Transverse colon (tissue), 4 donors: ENCODE data around the gene RPL11. TPM values are rescaled to one million over a fixed set of nuclear protein-coding genes. Genes with fewer than 3 reads are reported as not detected.
"Not testable (repeated sequence)": the region's sequence is repeated elsewhere in the genome, so short reads cannot be mapped to it uniquely, and the experiment has no call there.

Experiments used
- DNase-seq: peaks from one replicate; pipeline ENCODE4 v3.0.0-alpha.2; 2019
- H3K27ac ChIP-seq, 4 donors: fragments of 200-600 bp; sonication (generic); 2 replicates each; pipeline ENCODE4 v1.5.1; 2016 to 2018; ENCODE audit warnings: inconsistent platforms in 4 of 4
- H3K27me3 ChIP-seq: fragments of 200-600 bp; sonication (generic); 2 replicates; pipeline ENCODE4 v1.5.1; 2017; ENCODE audit warnings: inconsistent platforms
- H3K36me3 ChIP-seq, 4 donors: fragments of 200-600 bp; sonication (generic); 2 replicates each; pipeline ENCODE4 v1.5.1; 2017 to 2019; ENCODE audit warnings: inconsistent platforms in 4 of 4
- H3K4me1 ChIP-seq, 4 donors: fragments of 200-600 bp; sonication (generic); 2 replicates each; pipeline ENCODE4 v1.5.1; 2017 to 2020; ENCODE audit warnings: inconsistent platforms in 4 of 4
- H3K4me3 ChIP-seq, 4 donors: fragments of 200-600 bp; sonication (generic); 1 replicate in 1 of 4; 2 replicates in 3 of 4; pipeline versions ENCODE4 v1.5.1 to v1.6.1; 2017 to 2019; ENCODE audit warnings: inconsistent platforms in 4 of 4
- H3K9me3 ChIP-seq, 2 donors: fragments of 200-600 bp; sonication (generic); 2 replicates each; pipeline ENCODE4 v1.5.1; 2017 to 2019; ENCODE audit warnings: inconsistent platforms in 2 of 2
- EP300 ChIP-seq: sonication (generic); formaldehyde crosslinking; IDR thresholded peaks from one replicate; pipeline ENCODE4 v1.6.1; 2017; ENCODE audit warnings: antibody characterized with exemption, low read depth
- POLR2A ChIP-seq: fragments of 450-650 bp; IDR thresholded peaks from one replicate; pipeline ENCODE4 v1.6.1; 2016; ENCODE audit warnings: antibody characterized with exemption, mild to moderate bottlenecking, moderate library complexity
- POLR2AphosphoS5 ChIP-seq, 3 donors: sonication (generic); formaldehyde crosslinking; IDR thresholded peaks; one replicate each; pipeline ENCODE4 v1.6.1; 2016; ENCODE audit warnings: antibody characterized with exemption in 3 of 3
- WGBS, 2 donors: methylation state at CpG; one replicate each; pipeline ENCODE4 v1.1.5; 2018; ENCODE audit warnings: low coverage in 1 of 2; 5-methylcytosine and 5-hydroxymethylcytosine counted together
- in situ Hi-C, 4 donors: fragments of 200-750 bp; cut with MboI; loops; one replicate each; pipeline versions ENCODE4 v1.15.0 to v1.15.1; 2017; ENCODE audit warnings: low sequenced_read_pairs in 3 of 4, low pct_ligation_motif_present in 1 of 4, low pct_unique_long_range_greater_than_20kb in 1 of 4
- intact Hi-C: fragments of 100-400 bp; cut with DNase I; formaldehyde crosslinking; loops from one replicate; pipeline ENCODE4 v1.15.1; 2023; ENCODE audit warnings: low total_unique reads
- total RNA-seq, 4 donors: library from RNA; depleted of rRNA; stranded (reverse); fragments of >200 nt; gene quantifications; one replicate each; pipeline ENCODE4 v1.1.0, GENCODE V29; 2016
- TF ChIP-seq, protein P1 (sequence below), 5 experiments: fragments of 200-600 bp in 3 of 5; fragments of 450-650 bp in 2 of 5; sonication (generic) in 3 of 5; IDR thresholded peaks; 1 replicate in 2 of 5; 2 replicates in 3 of 5; pipeline ENCODE4 v1.5.1; 2016 to 2017; ENCODE audit warnings: antibody characterized with exemption in 5 of 5, inconsistent platforms in 3 of 5, mild to moderate bottlenecking in 2 of 5, moderate library complexity in 1 of 5

The RPL11 gene
- total RNA-seq, 4 donors from 2014 or later, result 382 to 822 (median 494) TPM

DNA sequence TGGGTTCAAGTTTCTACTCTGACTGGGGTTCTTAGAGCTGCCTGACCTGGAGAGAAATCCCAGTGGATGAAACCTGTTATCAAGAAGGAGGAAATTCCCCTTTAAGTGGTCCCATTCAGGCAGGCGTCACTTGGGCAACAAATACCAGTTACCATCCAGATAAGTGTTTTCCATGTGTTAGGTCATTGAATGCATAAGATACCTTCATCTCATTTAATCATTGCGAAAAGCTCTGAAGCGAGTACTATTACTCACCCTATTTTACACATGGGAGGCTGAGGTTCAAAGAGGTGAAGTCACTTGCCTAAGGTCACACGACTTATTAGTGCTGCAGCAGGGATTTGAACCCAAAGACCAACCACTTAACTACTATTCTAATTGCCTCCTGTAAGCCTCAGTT is 45.5 kb upstream of the RPL11 start:
- H3K27ac ChIP-seq, result no peak overlapping the region
- intact Hi-C loops (no loop called here), in situ Hi-C loops (no loop called here)
- H3K9me3 ChIP-seq, result no peaks in the 10 kb centered on the region
- WGBS, 2 donors, result 91 to 100% methylated on average over 3 to 4 of the region's 4 CpGs
- TF ChIP-seq POLR2AphosphoS5 (IDR thresholded peaks at IDR 0.05) (no peak), EP300 (no peak), POLR2A (no peak)
- TF ChIP-seq, protein P1, sequence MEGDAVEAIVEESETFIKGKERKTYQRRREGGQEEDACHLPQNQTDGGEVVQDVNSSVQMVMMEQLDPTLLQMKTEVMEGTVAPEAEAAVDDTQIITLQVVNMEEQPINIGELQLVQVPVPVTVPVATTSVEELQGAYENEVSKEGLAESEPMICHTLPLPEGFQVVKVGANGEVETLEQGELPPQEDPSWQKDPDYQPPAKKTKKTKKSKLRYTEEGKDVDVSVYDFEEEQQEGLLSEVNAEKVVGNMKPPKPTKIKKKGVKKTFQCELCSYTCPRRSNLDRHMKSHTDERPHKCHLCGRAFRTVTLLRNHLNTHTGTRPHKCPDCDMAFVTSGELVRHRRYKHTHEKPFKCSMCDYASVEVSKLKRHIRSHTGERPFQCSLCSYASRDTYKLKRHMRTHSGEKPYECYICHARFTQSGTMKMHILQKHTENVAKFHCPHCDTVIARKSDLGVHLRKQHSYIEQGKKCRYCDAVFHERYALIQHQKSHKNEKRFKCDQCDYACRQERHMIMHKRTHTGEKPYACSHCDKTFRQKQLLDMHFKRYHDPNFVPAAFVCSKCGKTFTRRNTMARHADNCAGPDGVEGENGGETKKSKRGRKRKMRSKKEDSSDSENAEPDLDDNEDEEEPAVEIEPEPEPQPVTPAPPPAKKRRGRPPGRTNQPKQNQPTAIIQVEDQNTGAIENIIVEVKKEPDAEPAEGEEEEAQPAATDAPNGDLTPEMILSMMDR (IDR thresholded peaks at IDR 0.05), result no peak
- no peak for DNase-seq
- H3K36me3 ChIP-seq, result no peaks in the 10 kb centered on the region
- H3K4me3 ChIP-seq, result no peak overlapping the region
- H3K4me1 ChIP-seq, result no peaks in the 10 kb centered on the region
- H3K27me3 ChIP-seq, result no peaks in the 10 kb centered on the region

DNA sequence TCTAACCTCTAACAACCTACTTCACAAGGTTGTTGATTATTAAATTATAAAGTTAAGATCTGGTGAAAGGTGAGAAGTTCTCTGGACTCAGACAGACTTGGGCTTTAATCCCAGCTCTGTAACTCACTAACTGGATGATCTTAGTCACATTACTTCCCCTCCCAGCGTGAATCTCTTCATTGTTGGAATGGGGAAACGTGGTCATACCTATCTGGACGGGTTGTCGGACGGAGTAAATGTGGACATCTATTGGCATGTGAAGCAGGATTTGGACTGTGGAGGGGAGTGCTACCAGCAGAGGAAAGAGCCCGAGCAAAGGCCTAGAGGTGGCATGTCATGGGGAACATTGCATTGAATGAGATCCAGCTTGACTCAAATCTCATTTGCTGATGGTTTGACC is 45.1 kb upstream of the RPL11 start:
- 92% methylated on average over 6 of the region's 6 CpGs; no CpG with 5 or more reads in 1 of the 2 donors for WGBS, 2 donors
- Histone ChIP-seq H3K4me1 (no peaks in the 10 kb centered on the region), H3K36me3 (no peaks in the 10 kb centered on the region), H3K9me3 (no peaks in the 10 kb centered on the region), H3K27ac (no peak overlapping the region), H3K4me3 (no peak overlapping the region), H3K27me3 (no peaks in the 10 kb centered on the region)
- DNase-seq, result no peak
- no peak for TF ChIP-seq POLR2AphosphoS5 (IDR thresholded peaks at IDR 0.05)
- intact Hi-C loops, result no loop called here
- in situ Hi-C loops, result no loop called here

DNA sequence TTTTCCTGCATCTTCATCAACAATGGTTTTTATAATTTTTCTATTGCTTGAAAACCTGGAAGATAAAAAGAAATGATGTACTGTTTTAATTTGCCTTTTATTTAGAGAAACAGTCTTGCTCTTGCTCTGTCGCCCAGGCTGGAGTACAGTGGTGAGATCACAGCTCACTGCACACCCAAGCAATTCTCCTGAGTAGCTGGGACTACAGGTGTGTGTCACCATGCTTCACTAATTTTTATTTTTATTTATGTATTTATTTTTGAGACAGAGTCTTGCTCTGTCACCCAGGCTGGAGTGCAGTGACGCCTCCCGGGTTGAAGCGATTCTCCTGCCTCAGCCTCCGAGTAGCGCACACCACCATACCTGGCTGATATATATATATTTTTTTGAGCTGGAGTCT is 43.0 kb upstream of the RPL11 start:
- DNase-seq, result no peak
- no peaks in the 10 kb centered on the region for H3K36me3 ChIP-seq
- intact Hi-C loops, result no loop called here
- no peaks in the 10 kb centered on the region for H3K9me3 ChIP-seq
- no peaks in the 10 kb centered on the region for H3K27me3 ChIP-seq
- in situ Hi-C loops, result no loop called here
- H3K4me3 ChIP-seq, result no peak overlapping the region
- 76 to 100% methylated on average over 3 to 6 of the region's 6 CpGs for WGBS, 2 donors
- H3K27ac ChIP-seq, result no peak overlapping the region
- TF ChIP-seq, protein P1 (IDR thresholded peaks at IDR 0.05), result no peak
- TF ChIP-seq POLR2AphosphoS5 (IDR thresholded peaks at IDR 0.05), result no peak
- TF ChIP-seq EP300, result no peak
- TF ChIP-seq POLR2A, result no peak
- no peaks in the 10 kb centered on the region for H3K4me1 ChIP-seq

GRCh38 chr1:23649157-23649556 is 42.4 kb upstream of the RPL11 start:
- H3K4me3 ChIP-seq, DNase-seq, H3K36me3 ChIP-seq, H3K27me3 ChIP-seq, H3K27ac ChIP-seq, in situ Hi-C loops, H3K4me1 ChIP-seq, H3K9me3 ChIP-seq, intact Hi-C loops: not testable (repeated sequence)
- 93 to 96% methylated on average over 11 of the region's 11 CpGs for WGBS, 2 donors

GRCh38 chr1:23650344-23650990 is 41.1 kb upstream of the RPL11 start:
- no peak for TF ChIP-seq POLR2AphosphoS5 (IDR thresholded peaks at IDR 0.05)
- no peak for TF ChIP-seq POLR2A
- TF ChIP-seq, protein P1 (IDR thresholded peaks at IDR 0.05), result no peak
- no peak for TF ChIP-seq EP300
- no peaks in the 10 kb centered on the region for H3K36me3 ChIP-seq
- no peak overlapping the region for H3K27ac ChIP-seq
- no peak for DNase-seq
- intact Hi-C loops (no loop called here), in situ Hi-C loops (no loop called here)
- H3K27me3 ChIP-seq, result no peaks in the 10 kb centered on the region
- no peaks in the 10 kb centered on the region for H3K4me1 ChIP-seq
- 40 to 69% methylated on average over 2 to 10 of the region's 10 CpGs for WGBS, 2 donors
- H3K9me3 ChIP-seq, result no peaks in the 10 kb centered on the region
- H3K4me3 ChIP-seq, result no peak overlapping the region
